ENCODE results near the gene DNAJB7. TPM values are rescaled to one million over a fixed set of nuclear protein-coding genes. Genes with fewer than 3 reads are reported as not detected.
A peak's percentile ranks its signal among the peaks of the same experiment; 100 is the strongest.

The DNAJB7 gene
- total and polyA plus RNA-seq, 2 of the 13 experiments (the other 11 are each of a cell fraction or from before 2014, with no cell fraction given) = not detected

DNA sequence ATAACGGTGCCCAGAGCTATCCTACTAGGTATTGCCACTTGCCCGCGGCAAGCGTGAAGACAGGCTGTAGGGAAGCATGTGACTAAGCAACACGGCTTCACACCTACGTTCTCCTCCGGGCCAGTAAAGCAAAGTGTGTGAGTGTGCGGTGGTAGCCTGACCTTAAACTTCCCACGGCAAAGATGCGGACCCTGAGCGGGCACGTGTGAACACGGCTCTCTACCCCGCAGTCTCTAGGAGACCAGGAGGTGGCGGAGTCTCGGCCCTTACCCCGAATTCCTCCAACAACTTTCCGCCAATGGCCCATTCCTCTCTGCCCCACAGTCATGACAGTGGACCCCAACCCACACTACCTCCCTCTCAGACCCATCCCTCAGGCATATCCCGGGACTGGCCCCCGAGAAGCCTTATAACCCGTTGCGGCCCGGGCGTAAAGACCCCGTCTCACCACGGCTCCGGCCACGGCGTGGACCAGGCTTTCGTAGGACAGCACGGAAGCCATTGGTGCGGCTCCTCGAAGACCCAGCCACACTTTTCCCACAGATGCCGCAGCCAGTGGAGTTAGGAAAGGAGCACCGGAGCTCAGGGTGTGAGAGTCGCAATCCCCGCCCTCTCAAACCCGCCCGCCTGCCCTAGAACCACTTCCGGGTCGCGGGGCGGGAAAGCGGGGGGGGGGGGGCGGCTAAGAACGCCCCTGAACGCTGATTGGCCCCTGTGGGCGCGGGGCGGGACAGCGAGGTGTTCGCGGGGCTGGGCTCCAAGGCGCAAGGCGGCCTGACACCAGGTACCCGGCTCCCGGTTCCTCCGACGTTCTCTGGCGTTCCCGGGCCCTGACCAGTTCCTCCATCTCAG, 42.9 kb downstream of the DNAJB7 start, which contains the start of gene SLC25A17 (continued):
- TF ChIP-seq FOXO1 (CRISPR knock-in tag; IDR thresholded peaks at IDR 0.05) (no peak), ZNF124 (CRISPR knock-in tag; IDR thresholded peaks at IDR 0.05) (no peak), ZFX (CRISPR knock-in tag; IDR thresholded peaks at IDR 0.05; ENCODE audit: low read depth) (peak; percentile 85), ISX (CRISPR knock-in tag; conservative IDR thresholded peaks at IDR 0.05) (no peak; the same call in 1 of the 2 replicates), HNRNPK (IDR thresholded peaks at IDR 0.05; ENCODE audit: low read depth, low read length, poor library complexity, severe bottlenecking) (no peak), PHF5A (CRISPR knock-in tag; IDR thresholded peaks at IDR 0.05; ENCODE audit: low read depth, unreplicated experiment) (no peak), LCORL (IDR thresholded peaks at IDR 0.05) (no peak), LCORL (CRISPR knock-in tag; IDR thresholded peaks at IDR 0.05) (0 out of 2 replicates have a peak, but pooled peaks have one; percentile 32), KDM5A (IDR thresholded peaks at IDR 0.05; ENCODE audit: borderline replicate concordance, low read length) (peak; percentile 89; the same call in 1 of the 2 replicates), ZBTB3 (CRISPR knock-in tag; IDR thresholded peaks at IDR 0.05; ENCODE audit: borderline replicate concordance, low read depth) (no peak), ZNF749 (CRISPR knock-in tag; IDR thresholded peaks at IDR 0.05; ENCODE audit: borderline replicate concordance) (no peak), ZNF3 (CRISPR knock-in tag; IDR thresholded peaks at IDR 0.05) (no peak), HMG20A (CRISPR knock-in tag; IDR thresholded peaks at IDR 0.05; ENCODE audit: borderline replicate concordance) (no peak), SP140L (CRISPR knock-in tag; IDR thresholded peaks at IDR 0.05; ENCODE audit: borderline replicate concordance) (no peak), ZFP36L1 (CRISPR knock-in tag; IDR thresholded peaks at IDR 0.05) (no peak), ARHGAP35 (CRISPR knock-in tag; IDR thresholded peaks at IDR 0.05; ENCODE audit: borderline replicate concordance) (no peak), ZNF790 (CRISPR knock-in tag; IDR thresholded peaks at IDR 0.05; ENCODE audit: borderline replicate concordance) (peak; percentile 65; the same call in 1 of the 2 replicates)
- TF ChIP-seq, protein P1, sequence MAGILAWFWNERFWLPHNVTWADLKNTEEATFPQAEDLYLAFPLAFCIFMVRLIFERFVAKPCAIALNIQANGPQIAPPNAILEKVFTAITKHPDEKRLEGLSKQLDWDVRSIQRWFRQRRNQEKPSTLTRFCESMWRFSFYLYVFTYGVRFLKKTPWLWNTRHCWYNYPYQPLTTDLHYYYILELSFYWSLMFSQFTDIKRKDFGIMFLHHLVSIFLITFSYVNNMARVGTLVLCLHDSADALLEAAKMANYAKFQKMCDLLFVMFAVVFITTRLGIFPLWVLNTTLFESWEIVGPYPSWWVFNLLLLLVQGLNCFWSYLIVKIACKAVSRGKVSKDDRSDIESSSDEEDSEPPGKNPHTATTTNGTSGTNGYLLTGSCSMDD (CRISPR knock-in tag; IDR thresholded peaks at IDR 0.05) = no peak
- TF ChIP-seq, protein P2, sequence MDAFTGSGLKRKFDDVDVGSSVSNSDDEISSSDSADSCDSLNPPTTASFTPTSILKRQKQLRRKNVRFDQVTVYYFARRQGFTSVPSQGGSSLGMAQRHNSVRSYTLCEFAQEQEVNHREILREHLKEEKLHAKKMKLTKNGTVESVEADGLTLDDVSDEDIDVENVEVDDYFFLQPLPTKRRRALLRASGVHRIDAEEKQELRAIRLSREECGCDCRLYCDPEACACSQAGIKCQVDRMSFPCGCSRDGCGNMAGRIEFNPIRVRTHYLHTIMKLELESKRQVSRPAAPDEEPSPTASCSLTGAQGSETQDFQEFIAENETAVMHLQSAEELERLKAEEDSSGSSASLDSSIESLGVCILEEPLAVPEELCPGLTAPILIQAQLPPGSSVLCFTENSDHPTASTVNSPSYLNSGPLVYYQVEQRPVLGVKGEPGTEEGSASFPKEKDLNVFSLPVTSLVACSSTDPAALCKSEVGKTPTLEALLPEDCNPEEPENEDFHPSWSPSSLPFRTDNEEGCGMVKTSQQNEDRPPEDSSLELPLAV (CRISPR knock-in tag; conservative IDR thresholded peaks at IDR 0.05; ENCODE audit: low read depth) = no peak
- TF ChIP-seq, protein P3, sequence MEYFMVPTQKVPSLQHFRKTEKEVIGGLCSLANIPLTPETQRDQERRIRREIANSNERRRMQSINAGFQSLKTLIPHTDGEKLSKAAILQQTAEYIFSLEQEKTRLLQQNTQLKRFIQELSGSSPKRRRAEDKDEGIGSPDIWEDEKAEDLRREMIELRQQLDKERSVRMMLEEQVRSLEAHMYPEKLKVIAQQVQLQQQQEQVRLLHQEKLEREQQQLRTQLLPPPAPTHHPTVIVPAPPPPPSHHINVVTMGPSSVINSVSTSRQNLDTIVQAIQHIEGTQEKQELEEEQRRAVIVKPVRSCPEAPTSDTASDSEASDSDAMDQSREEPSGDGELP (IDR thresholded peaks at IDR 0.05; ENCODE audit: borderline replicate concordance, low read depth) = peak; percentile 39; the same call in 1 of the 2 replicates
- TF ChIP-seq, protein P4, sequence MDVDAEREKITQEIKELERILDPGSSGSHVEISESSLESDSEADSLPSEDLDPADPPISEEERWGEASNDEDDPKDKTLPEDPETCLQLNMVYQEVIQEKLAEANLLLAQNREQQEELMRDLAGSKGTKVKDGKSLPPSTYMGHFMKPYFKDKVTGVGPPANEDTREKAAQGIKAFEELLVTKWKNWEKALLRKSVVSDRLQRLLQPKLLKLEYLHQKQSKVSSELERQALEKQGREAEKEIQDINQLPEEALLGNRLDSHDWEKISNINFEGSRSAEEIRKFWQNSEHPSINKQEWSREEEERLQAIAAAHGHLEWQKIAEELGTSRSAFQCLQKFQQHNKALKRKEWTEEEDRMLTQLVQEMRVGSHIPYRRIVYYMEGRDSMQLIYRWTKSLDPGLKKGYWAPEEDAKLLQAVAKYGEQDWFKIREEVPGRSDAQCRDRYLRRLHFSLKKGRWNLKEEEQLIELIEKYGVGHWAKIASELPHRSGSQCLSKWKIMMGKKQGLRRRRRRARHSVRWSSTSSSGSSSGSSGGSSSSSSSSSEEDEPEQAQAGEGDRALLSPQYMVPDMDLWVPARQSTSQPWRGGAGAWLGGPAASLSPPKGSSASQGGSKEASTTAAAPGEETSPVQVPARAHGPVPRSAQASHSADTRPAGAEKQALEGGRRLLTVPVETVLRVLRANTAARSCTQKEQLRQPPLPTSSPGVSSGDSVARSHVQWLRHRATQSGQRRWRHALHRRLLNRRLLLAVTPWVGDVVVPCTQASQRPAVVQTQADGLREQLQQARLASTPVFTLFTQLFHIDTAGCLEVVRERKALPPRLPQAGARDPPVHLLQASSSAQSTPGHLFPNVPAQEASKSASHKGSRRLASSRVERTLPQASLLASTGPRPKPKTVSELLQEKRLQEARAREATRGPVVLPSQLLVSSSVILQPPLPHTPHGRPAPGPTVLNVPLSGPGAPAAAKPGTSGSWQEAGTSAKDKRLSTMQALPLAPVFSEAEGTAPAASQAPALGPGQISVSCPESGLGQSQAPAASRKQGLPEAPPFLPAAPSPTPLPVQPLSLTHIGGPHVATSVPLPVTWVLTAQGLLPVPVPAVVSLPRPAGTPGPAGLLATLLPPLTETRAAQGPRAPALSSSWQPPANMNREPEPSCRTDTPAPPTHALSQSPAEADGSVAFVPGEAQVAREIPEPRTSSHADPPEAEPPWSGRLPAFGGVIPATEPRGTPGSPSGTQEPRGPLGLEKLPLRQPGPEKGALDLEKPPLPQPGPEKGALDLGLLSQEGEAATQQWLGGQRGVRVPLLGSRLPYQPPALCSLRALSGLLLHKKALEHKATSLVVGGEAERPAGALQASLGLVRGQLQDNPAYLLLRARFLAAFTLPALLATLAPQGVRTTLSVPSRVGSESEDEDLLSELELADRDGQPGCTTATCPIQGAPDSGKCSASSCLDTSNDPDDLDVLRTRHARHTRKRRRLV (CRISPR knock-in tag; IDR thresholded peaks at IDR 0.05) = no peak

All from HepG2 (cell line).